IPS-18c (cell line): ENCODE results near the gene ADH7.
"Not testable (repeated sequence)": the region's sequence is repeated elsewhere in the genome, so short reads cannot be mapped to it uniquely, and the experiment has no call there.

ENCODE experiments used
- H3K4me3 ChIP-seq: 2 replicates; pipeline ENCODE4 v1.7.0; 2013; ENCODE audit warnings: low read depth, mild to moderate bottlenecking, low read length, moderate library complexity; ENCODE audit not compliant: insufficient read depth
- H3K9me3 ChIP-seq: one replicate; pipeline ENCODE4 v1.6.1; 2013; ENCODE audit warnings: mild to moderate bottlenecking, low read length, moderate library complexity; ENCODE audit not compliant: control insufficient read depth, insufficient read depth

Gene ADH7

DNA sequence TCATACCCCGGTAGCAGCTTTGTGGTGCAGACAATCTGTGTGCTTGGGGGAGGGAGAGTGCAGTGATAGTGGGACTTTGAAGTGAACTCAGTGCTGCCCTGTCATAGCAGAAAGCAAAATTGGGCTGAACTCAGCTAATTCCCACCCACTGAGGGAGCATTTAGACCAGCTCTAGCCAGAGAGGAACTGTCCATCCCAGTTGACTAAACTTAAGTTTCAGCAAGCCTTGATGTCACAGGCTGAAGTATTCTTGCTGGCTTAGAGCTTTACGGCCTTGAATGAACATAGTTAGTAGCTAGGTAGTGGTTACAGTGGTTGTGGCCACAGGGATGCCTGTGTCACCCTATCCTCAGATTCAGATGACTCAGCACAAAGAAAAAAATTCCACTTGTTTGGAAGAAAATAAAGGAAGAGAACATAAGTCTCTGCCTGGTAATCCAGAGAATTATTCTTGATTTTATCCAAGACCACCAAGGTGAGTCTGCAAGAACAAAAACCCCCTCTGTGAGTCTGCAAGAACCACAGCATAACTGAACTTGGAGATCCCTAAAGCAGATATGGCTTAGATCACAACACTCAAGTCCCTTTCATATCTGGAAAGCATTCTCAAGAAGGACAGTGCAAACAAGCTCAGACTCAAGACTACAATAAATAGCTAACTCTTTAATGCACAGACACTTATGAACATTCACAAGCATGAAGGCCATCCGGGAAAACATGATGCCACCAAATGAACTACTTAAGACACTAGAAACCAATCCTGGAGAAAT, 39.4 kb downstream of the ADH7 start:
- peaks cover under 1% of the 10 kb centered on the region for H3K9me3 ChIP-seq
- H3K4me3 ChIP-seq, result no peak overlapping the region

DNA sequence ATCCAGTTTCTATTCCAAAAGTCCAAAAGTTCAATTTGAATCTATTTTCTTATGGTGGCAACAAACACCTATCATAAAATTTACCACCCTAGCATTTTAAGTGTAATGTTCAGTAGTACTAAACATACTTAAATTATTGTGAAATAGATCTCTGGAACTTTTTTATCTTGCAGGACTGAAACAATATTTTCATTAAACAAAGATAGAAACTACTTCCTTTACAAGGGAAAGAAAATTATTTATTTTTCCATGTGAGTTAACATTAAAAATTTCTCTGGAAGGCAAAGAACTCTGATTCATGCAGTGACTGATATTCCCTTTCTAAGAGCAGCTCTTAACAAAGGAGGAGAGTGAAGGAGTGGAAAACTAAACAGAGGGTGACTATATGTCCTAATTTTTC, 40.2 kb downstream of the ADH7 start:
- Histone ChIP-seq H3K9me3 (peaks cover 2% of the 10 kb centered on the region), H3K4me3 (no peak overlapping the region)

DNA sequence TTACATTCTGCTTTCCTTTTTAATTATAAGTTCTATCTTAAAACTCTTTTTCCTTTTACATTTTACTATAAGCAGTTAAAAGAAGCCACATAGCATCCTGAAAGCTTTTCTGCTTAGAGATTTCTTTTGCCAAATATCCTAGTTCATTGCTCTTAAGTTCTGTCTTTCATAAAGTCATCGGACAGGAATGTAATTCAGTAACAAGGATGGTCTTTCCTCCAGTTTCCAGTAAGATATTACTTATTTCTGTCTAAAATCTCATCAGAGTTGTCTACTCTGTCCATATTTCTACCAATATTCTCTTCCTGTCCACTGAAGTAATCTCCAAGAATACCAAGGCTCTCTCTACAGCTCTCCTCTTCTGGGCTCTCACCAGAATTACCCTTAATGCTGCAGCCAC, 45.1 kb downstream of the ADH7 start:
- Histone ChIP-seq H3K9me3 (peaks cover 2% of the 10 kb centered on the region), H3K4me3 (no peak overlapping the region)

DNA sequence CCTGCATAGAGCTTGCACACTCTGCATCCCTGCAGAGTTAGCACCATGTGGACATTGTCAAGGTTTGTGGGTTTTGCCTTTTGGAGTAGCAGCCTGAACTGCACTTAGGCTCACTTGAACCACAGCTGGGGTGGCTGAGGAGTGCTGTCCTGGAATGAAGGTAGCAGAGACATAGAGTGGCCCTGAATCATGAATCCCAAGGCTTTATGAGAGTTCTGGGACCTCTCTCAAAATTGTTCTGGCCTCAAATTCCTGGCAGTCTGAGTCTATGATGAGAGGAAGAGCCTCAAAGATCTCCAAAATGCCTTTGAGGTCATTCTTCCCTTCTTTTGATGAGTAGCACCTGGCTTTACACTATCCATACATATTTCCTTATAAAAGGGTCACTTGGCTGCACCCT, 45.5 kb downstream of the ADH7 start:
- H3K9me3 ChIP-seq, result peaks cover 2% of the 10 kb centered on the region
- H3K4me3 ChIP-seq, result no peak overlapping the region

DNA sequence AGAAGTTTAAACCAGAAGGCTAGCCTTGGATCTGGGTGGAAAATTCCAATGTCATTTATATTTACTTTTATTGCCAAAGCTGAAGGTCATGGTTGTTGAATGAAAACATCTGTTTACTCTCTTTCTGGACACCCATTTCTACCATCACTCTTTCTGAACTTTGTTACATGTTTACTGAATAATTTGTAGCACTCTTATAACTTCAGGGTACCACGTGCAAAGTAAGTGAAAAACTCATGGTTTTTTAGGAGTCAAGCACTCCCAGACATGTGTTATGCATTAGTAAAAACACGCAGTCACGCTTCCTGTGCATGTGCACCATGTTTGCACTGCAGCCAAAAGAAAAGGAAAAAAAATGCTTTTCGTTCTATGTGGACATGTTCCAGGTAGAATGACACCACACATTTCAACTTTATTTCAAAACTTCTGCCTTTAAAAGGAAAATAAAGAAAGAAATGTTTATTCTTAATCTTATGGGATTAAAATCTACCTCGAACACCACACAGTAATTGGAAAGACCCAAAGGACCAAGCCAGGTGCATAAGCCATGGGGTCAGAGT, 51.2 kb downstream of the ADH7 start:
- Histone ChIP-seq H3K4me3 (no peak overlapping the region), H3K9me3 (no peaks in the 10 kb centered on the region)

DNA sequence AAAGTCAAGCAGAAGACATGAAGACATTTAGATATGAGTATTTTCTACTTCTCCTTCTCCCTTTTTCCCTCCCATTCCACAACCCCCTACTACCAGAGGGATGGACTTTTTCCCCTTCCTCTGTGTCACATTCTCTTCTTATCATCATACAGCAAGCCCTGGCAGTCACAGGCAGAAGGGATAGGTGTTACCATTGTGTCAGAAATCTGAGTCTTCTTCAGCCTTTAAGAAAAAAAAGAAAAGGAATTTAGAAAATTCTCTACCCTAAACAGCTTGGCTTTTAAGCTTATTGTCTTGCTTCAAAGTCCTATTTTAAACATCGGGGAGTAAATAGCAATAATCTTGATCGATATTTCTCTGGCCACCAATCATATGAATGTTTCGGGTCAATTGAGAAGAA, 51.7 kb downstream of the ADH7 start:
- H3K9me3 ChIP-seq, result no peaks in the 10 kb centered on the region
- H3K4me3 ChIP-seq, result no peak overlapping the region

DNA sequence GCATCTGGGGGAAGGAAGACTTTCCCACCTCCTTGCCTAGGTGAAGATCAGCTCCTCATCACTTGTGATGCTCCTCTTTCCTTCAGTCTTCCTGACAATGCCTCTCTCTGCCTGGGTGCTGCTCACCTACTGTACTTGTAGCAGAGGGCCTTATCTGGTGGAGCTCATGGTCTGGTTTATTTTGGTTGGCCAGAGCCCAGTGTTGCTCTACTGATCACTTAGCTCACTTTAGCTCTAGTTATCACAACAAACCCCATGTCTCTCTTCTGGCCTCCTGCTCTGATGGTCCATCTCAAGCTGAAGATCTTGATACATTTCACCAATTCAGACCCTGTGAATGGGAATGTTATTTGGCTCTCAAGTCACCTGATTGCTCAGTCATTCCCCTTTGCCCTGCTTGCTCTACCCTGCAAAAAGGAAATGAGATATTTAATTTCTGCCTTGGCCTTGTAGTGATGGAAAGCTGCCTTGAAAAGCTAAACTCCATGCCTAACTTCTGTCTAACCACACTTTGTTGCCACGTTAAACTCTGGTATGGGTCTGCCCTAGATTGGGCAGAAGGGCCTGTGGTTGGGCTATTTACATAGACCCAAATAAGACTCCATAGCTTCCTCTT, 52.3 kb downstream of the ADH7 start:
- Histone ChIP-seq H3K9me3 (no peaks in the 10 kb centered on the region), H3K4me3 (no peak overlapping the region)

DNA sequence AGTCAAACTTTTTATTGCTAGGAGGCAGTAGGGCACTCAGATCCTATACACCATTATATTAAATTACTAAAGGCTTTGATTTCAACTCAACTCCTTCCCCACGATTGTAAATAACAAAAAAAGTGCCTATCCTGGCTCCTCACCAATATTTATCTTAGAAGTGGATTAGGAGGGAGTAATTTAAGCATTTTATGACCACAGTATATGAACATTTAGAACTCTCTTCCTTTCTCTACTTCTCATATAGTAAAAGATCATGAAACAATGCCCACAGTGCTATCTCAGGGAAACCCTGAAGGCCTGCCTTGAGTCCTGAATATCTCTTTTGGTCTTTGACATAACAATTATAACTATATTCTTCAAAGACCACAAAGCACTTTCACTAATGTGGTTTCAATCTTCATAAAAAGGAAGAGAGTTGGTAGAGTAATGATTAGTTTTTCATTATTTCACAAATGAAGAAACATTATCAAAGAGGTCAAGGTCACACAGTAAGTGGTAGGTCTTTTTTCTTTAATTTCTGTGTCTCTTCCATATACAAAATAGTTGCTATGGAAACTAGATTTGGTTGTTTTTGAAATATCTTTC, 53.5 kb downstream of the ADH7 start:
- Histone ChIP-seq H3K9me3 (no peaks in the 10 kb centered on the region), H3K4me3 (no peak overlapping the region)

DNA sequence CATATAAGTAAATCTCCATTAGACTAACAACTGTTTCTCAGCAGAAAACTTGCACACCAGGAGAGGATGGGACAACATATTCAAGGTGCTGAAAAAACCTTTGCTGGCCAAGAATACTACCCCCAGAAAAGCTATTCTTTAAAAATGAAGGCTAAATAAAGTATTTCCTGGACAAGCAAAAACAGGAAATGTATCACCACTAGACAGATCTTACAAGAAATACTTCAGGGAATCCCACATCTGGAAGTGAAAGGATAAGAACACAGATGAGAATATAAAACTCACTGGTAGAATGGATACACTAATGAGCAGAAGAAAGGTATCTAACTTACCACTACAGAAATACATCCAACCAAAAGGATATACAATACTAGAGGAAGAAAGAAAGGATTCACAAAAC, 55.6 kb downstream of the ADH7 start:
- H3K4me3 ChIP-seq, result no peak overlapping the region

DNA sequence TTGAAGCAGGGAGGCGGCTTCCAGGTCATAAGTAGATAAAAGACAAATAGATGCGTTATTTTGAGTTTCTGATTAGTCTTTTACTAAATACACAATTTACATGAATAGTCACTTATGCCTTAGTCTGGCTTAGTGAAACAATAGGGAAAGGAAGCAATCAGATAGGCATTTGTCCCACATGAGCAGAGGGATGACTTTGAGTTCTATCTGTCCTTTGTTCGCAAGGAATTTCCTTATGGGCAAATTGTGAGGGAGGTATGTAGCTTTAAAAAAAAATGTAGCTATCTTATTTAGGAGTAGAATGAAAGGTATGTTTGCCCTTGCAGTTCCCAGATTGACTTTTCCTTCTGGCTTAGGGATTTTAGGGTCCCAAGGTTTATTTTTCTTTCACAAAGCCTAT, 56.3 kb downstream of the ADH7 start:
- Histone ChIP-seq H3K9me3 (no peaks in the 10 kb centered on the region), H3K4me3 (no peak overlapping the region)

More for the DNA sequence above, 55.6 kb downstream of the ADH7 start:
- no peaks in the 10 kb centered on the region for H3K9me3 ChIP-seq

DNA sequence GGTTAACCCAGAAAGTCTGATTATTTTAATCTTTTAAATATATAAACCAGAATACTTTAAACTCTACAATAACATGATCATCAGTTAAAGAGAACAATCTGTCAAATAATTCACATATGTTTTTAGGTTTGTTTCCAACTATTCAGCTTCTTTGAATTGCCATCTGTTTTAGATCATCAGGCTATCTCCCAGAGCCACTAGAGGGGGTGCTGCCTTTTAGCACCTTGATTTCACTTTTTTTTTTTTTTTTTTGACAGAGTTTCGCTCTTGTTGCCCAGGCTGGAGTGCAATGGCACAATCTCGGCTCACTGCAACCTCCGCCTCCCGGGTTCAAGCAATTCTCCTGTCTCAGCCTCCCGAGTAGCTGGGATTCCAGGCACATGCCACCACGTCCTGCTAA, 57.8 kb downstream of the ADH7 start:
- H3K4me3 ChIP-seq, H3K9me3 ChIP-seq: not testable (repeated sequence)

DNA sequence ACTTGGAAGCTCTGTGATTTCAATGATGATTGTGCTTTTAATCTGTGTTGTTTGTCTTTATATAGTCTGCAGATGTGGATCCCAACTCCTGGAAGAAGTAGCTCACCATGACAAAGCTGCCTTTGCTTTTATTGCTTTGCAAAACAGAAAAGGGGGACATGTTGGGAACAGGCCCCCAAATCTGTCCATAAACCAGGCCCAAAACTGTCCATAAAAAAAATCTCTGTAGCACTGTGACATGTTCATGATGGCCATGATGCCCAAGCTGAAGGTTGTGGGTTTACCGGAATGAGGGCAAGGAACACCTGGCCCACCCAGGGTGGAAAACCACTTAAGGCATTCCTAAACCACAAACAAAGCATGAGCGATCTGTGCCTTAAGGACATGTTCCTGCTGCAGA, 62.7 kb downstream of the ADH7 start:
- not testable (repeated sequence) for H3K4me3 ChIP-seq, H3K9me3 ChIP-seq

DNA sequence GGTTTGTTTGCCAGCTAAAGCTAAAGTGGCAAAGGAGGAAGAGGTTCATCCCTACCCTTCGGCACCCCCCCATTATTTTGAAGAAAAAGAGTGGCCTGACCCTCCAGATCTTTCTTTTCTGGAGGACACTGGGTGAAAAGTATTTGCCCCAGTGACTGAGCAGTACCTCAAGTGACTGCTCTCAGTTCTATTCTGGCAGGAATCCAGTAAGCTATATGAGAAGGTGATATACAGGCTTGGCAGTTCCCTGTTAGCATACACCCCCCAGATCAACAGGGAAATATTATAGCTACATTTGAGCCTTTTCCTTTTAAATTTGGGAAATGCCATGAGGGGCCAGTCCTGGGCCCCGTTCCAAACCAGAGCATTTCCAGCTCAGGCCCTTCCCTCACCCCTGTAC, 67.3 kb downstream of the ADH7 start:
- H3K9me3 ChIP-seq, H3K4me3 ChIP-seq: not testable (repeated sequence)

DNA sequence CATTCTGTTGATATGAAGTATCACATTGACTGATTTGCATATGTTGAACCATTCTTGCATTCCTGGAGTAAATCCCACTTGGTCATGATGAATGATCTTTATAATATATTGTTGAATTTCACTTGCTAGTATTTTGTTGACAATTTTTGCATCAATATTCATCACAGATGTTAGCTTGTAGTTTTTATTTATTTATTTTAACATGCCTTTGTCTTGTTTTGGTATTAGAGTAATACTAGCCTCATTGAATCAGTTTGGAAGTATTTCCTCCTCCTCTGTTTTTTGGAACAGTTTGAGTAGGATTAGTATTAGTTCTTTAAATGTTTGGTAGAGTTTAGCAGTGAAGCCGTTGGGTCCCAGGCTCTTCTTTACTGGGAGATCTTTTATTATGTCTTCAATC, 68.7 kb downstream of the ADH7 start:
- H3K4me3 ChIP-seq, result no peak overlapping the region
- no peaks in the 10 kb centered on the region for H3K9me3 ChIP-seq

DNA sequence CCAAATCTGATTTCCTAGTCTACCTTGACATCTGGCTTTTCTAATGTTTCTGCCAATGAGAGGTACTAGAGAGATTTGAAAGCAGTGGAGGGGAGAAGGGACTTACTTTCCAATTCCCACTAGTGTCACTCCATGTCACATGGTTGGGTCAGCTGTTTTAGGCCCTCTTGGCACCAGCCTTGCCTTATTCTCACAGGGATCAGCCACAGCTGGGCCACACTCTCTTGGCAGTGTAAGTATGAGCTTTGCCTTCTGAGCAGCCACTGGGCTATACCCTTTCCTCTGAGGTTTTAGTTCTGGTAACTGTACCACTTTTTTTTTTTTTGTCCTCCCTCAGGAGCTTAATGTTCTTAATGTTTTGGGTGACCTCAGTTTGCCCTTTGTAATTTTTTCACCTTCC, 72.4 kb downstream of the ADH7 start:
- H3K9me3 ChIP-seq, result peaks cover 5% of the 10 kb centered on the region
- no peak overlapping the region for H3K4me3 ChIP-seq
